ENCODE measurements around the gene TMEM248. TPM values are rescaled to one million over a fixed set of nuclear protein-coding genes. Genes with fewer than 3 reads are reported as not detected.
"Not testable (repeated sequence)": the region's sequence is repeated elsewhere in the genome, so short reads cannot be mapped to it uniquely, and the experiment has no call there.

TMEM248 gene
- total RNA-seq, 4 donors from 2014 or later: 53.2 to 65.9 (median 60.3) TPM

DNA sequence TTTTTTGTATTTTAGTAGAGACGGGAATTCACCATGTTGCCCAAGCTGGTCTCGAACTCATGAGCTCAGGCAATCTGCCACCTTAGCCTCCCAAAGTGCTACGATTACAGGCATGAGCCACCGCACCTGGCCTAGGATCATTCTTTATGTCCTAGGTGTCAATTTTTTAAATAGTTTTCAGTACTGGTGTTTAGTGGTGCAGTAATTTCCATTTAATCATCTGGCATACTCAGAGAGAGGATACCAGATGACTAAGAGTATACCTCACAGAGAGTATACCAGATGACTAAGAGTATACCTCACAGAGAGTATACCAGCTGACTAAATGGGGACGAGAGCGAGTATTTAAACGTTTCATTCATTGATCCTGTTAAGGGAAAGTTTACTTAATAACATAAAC lies 37.3 kb upstream of the TMEM248 start:
- H3K27ac ChIP-seq: no peak overlapping the region
- H3K4me3 ChIP-seq: no peak overlapping the region
- ATAC-seq (no peak), DNase-seq (no peak)
- intact Hi-C loops (cut with DNase I; ENCODE audit: low total_unique reads): no loop called here
- TF ChIP-seq, protein P1, sequence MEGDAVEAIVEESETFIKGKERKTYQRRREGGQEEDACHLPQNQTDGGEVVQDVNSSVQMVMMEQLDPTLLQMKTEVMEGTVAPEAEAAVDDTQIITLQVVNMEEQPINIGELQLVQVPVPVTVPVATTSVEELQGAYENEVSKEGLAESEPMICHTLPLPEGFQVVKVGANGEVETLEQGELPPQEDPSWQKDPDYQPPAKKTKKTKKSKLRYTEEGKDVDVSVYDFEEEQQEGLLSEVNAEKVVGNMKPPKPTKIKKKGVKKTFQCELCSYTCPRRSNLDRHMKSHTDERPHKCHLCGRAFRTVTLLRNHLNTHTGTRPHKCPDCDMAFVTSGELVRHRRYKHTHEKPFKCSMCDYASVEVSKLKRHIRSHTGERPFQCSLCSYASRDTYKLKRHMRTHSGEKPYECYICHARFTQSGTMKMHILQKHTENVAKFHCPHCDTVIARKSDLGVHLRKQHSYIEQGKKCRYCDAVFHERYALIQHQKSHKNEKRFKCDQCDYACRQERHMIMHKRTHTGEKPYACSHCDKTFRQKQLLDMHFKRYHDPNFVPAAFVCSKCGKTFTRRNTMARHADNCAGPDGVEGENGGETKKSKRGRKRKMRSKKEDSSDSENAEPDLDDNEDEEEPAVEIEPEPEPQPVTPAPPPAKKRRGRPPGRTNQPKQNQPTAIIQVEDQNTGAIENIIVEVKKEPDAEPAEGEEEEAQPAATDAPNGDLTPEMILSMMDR (IDR thresholded peaks at IDR 0.05 in 4 of 5, conservative IDR thresholded peaks at IDR 0.05 in 1 of 5): no peak
- no peak for TF ChIP-seq POLR2A (IDR thresholded peaks at IDR 0.05)
- H3K4me1 ChIP-seq: no peaks in the 10 kb centered on the region
- peaks cover 0 to 24% of the 10 kb centered on the region in 2 donors for H3K36me3 ChIP-seq
- no peaks in the 10 kb centered on the region for H3K9me3 ChIP-seq
- no peaks in the 10 kb centered on the region for H3K27me3 ChIP-seq
- in situ Hi-C loops (cut with MboI; ENCODE audit: low sequenced_read_pairs in 4 of 4): no loop called here

DNA sequence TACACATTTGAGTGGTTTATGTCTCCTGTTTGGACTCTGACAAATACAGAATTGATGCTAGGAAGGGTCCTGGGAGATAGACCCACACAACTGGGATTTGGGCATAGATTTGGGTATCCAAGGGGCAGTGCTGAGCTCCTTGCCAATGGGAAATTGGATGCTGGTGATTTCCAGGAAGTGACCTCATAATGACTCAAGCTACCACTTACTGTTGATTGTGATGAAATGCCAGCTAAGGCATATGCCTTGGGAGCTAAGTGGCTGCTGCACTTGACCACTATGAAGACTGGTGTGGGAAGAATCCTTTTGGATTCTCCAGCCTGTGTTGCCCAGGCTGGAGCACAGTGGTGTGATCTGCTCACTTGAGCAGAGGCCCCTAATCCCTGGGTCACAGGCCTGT lies 36.5 kb upstream of the TMEM248 start:
- H3K4me3 ChIP-seq; DNase-seq; H3K27me3 ChIP-seq; ATAC-seq; H3K9me3 ChIP-seq; H3K27ac ChIP-seq; H3K4me1 ChIP-seq; intact Hi-C loops (cut with DNase I; ENCODE audit: low total_unique reads); in situ Hi-C loops (cut with MboI; ENCODE audit: low sequenced_read_pairs in 4 of 4): not testable (repeated sequence)
- peaks cover 0 to 24% of the 10 kb centered on the region in 2 donors for H3K36me3 ChIP-seq

DNA sequence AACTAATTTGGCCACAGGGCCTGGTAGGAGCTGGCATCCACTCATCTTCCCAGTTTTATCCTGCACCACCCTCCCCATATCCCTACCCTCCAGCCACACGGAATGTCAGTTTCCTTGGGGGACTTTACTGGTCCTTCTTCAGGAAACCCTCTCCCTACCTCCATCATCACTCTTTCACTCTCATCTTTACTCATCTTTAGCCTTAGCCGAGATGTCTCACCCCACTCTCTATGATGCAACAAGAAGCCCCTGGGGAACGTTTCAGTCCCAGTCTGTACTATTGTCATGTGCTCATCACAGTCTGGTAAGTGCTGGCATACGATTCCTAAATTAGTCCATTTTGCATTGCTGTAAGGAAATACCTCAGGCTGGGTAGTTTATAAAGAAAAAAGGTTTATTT lies 34.9 kb upstream of the TMEM248 start:
- no peak for DNase-seq
- in situ Hi-C loops (cut with MboI; ENCODE audit: low sequenced_read_pairs in 4 of 4): no loop called here
- TF ChIP-seq, protein P1 (IDR thresholded peaks at IDR 0.05 in 4 of 5, conservative IDR thresholded peaks at IDR 0.05 in 1 of 5): no peak
- TF ChIP-seq POLR2A (IDR thresholded peaks at IDR 0.05): no peak

DNA sequence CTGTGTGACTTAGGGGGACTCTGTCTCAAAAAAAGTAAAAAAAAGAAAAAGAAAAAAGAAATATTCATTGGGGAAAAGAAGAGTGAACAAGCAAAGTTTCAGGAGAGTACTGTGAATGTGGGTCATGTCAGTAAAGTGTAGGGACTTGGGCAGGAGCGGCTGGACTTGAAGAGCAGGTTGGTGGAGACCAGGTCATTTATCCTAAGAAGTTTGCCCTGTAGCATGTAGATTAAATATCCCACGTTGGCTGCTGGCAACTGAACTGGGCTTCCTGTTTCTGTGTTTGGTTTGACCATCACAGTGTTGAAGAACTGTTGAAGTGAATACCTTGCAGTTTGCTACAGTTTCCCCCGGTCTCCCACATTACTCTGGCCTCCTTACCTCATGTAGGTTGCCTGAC lies 32.8 kb upstream of the TMEM248 start:
- H3K9me3 ChIP-seq; in situ Hi-C loops (cut with MboI; ENCODE audit: low sequenced_read_pairs in 4 of 4); H3K4me3 ChIP-seq; H3K27me3 ChIP-seq; H3K27ac ChIP-seq; intact Hi-C loops (cut with DNase I; ENCODE audit: low total_unique reads); ATAC-seq; DNase-seq; H3K4me1 ChIP-seq: not testable (repeated sequence)
- H3K36me3 ChIP-seq: peaks cover 0 to 19% of the 10 kb centered on the region in 2 donors

More for the DNA sequence above, 34.9 kb upstream of the TMEM248 start:
- H3K27me3 ChIP-seq: no peaks in the 10 kb centered on the region
- H3K36me3 ChIP-seq: peaks cover 0 to 19% of the 10 kb centered on the region in 2 donors
- no peaks in the 10 kb centered on the region for H3K4me1 ChIP-seq
- no peak for ATAC-seq
- intact Hi-C loops (cut with DNase I; ENCODE audit: low total_unique reads): no loop called here
- H3K9me3 ChIP-seq: no peaks in the 10 kb centered on the region
- H3K4me3 ChIP-seq: no peak overlapping the region
- no peak overlapping the region for H3K27ac ChIP-seq

DNA sequence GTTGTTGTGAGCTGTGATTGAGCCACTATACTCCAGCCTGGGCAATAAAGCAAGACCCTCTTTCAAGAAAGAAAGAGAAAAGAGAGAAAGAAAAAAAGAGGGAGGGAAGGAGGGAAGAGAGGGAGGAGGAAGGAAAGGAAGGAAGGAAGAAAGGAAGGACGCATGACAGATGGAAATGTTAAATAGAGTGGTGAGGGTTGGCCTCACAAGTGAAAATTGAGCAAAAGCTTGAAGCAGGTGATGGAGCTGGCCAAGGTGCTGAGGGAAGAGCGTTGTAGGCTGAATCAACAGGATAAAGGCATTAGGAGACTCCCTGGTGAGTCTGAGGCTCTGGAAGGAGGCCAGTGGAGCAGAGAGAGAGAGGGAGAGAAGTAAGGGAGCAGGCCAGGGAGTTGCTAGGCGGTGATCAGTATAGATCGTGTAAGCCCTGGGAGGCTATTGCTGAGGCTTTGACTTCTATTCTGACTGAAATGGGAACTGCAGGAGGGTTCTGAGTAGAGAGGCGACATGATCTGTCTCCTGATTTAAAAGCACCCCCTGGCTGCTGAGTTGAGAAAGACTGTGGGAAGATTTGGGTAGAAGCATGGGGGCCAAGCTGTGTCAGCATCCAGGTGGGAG lies 26.5 kb upstream of the TMEM248 start:
- in situ Hi-C loops (cut with MboI; ENCODE audit: low sequenced_read_pairs in 4 of 4) (no loop called here), intact Hi-C loops (cut with DNase I; ENCODE audit: low total_unique reads) (no loop called here)
- DNase-seq: no peak
- Histone ChIP-seq H3K9me3 (no peaks in the 10 kb centered on the region), H3K4me1 (no peaks in the 10 kb centered on the region), H3K27ac (no peak overlapping the region), H3K36me3 (peaks cover 0 to 11% of the 10 kb centered on the region in 2 donors), H3K27me3 (no peaks in the 10 kb centered on the region), H3K4me3 (no peak overlapping the region)
- TF ChIP-seq, protein P1 (IDR thresholded peaks at IDR 0.05 in 4 of 5, conservative IDR thresholded peaks at IDR 0.05 in 1 of 5): peak in 1 of 5 experiments; percentile 15
- TF ChIP-seq POLR2A (IDR thresholded peaks at IDR 0.05): no peak
- ATAC-seq: no peak

DNA sequence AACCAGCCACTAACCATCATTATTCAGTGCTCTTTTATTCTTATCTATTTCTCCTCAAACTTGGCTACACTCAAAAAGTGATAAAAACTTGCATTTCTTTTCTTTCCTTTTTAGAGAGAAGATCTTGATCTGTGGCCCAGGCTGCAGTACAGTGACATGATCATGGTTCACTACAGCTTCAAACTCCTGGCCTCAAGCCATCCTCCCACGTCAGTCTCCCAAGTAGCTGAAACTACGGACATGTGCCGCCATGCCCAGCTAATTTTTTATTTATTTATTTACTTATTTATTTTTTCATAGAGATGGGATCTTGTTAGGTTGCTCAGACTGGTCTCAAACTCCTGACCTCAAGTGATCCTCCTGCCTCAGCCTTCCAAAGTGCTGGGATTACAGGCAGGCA lies 24.6 kb upstream of the TMEM248 start:
- Histone ChIP-seq H3K27ac (no peak overlapping the region), H3K9me3 (no peaks in the 10 kb centered on the region), H3K4me3 (no peak overlapping the region), H3K4me1 (no peaks in the 10 kb centered on the region), H3K27me3 (no peaks in the 10 kb centered on the region), H3K36me3 (peaks cover 0 to 12% of the 10 kb centered on the region in 2 donors)
- intact Hi-C loops (cut with DNase I; ENCODE audit: low total_unique reads): no loop called here
- ATAC-seq: no peak
- TF ChIP-seq, protein P1 (IDR thresholded peaks at IDR 0.05 in 4 of 5, conservative IDR thresholded peaks at IDR 0.05 in 1 of 5): no peak
- no peak for TF ChIP-seq POLR2A (IDR thresholded peaks at IDR 0.05)
- in situ Hi-C loops (cut with MboI; ENCODE audit: low sequenced_read_pairs in 4 of 4): no loop called here
- DNase-seq: no peak
